Stimulated activated CD8-positive, alpha-beta memory T cell treated with anti-CD3 and anti-CD28 coated beads, Interleukin-15, amount 100 ng/mL, for 24 hours (primary cell): ENCODE measurements around the gene TFR2.

Experiments
- DNase-seq: peaks from one replicate; pipeline ENCODE4 v3.0.0-alpha.2; 2020; ENCODE audit warnings: low read depth

TFR2 gene

DNA sequence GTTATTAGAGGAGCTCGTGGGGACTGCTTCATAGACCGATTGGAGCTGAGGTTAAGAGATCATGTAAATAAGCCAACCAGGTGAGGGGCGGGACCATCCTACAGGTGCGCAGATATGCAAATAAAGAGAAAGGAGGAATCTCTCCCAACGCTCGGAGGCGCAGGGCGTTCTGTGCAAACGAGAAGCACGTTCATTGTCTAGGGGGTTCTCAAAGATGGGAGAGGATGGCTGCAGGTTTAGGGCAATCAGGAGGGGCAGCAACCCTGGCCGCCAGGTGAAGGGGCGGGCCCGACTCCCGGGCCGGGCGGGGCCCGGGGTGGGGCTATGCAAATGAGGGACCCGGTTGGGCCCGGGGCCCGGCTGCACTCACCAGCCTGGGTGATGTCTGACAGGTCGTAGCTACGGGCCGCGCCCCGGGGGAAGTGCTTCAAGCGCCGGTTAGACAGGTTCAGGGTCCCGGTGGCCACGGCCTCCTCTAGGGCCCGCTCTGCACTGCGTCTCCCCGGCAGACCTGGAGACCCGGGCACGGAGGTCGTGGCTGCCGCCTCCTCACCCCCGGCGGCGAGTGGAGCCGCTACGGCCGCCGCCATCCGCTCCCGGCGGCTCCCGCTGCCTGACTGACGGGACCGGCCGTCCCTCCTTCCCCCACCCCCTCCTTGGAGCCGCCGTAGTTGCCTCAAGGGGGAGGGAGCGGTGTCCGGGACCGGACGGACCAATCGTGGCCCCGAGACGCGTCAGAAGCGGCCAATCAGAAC is 55.7 kb downstream of the TFR2 start, which contains the start of gene LRCH4:
Gene LRCH4, minus strand, starts transcription at position 619 of the 755 bp plus-strand sequence. Its CDS starts 29 bp downstream, at position 590.
- peak; percentile 36 for DNase-seq

DNA sequence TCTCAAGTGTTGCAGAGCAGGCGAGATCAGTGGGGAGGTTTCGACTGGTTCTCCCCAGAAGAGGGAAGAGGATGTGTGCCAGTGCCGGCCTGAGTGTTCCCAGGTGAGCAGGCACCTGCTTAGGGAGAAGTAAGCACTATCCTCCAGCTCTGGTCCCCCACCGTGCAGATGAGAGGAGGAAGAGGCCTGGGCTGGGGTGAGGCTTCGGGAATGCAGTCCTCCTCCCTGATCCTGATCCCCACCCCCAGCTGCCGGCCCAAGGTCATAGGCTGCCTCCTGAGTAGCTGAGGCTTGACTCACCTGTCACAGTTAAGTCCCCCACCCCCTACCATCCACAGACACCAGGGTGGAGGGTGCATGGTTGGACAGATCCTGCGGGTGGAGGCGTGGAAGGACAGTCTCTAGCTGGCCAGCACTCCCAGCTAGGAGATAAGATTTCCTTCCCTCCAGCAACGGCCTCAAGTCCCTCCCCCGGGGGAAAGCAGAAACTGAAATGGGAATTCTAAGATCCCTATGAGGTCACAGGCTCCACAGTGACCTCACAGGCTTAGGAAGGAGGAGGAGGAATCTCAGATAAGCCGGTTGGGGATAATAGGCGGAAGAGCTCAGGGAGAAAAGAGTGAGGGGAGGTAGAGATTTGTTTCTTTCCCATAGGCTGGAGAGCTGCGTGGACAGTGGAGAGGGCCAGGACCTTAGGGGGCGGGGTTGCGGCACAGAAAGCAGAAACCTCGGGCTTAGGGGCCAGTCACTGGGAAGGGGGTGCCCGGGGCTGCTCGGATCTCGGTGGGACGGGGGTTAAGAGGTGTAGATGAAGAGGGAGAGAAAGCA is 56.5 kb downstream of the TFR2 start:
- DNase-seq = no peak

DNA sequence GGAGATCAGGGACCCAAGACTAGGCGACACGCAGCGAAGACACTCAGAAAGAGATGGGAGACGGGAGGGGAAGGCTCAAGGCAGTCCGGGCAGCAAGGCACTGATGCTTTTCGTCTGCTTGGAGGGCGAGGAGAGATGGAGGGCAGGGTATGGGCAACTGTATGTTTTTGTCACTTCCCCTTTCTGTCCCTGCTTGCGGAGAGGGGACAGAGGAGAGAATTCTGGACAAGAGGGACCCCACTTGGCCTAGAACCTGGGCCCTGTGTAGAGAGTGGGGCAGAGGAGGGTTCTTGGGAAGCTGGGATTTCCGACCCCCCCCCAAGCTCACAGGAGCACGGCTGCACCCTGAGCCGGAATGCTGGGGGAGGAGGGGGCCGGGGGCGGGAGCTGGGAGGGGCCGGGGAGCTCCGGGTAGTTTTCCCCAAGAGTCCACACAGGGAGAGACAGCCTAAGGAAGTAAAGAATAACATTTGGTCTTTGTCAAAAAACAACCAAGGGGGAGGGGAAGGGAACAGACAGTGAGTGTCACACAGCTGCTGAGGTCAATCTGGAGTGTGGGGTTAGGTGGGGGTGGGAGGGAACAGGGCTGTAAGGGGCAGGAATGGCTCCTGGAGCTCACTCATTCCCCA is 57.2 kb downstream of the TFR2 start:
- DNase-seq = no peak

DNA sequence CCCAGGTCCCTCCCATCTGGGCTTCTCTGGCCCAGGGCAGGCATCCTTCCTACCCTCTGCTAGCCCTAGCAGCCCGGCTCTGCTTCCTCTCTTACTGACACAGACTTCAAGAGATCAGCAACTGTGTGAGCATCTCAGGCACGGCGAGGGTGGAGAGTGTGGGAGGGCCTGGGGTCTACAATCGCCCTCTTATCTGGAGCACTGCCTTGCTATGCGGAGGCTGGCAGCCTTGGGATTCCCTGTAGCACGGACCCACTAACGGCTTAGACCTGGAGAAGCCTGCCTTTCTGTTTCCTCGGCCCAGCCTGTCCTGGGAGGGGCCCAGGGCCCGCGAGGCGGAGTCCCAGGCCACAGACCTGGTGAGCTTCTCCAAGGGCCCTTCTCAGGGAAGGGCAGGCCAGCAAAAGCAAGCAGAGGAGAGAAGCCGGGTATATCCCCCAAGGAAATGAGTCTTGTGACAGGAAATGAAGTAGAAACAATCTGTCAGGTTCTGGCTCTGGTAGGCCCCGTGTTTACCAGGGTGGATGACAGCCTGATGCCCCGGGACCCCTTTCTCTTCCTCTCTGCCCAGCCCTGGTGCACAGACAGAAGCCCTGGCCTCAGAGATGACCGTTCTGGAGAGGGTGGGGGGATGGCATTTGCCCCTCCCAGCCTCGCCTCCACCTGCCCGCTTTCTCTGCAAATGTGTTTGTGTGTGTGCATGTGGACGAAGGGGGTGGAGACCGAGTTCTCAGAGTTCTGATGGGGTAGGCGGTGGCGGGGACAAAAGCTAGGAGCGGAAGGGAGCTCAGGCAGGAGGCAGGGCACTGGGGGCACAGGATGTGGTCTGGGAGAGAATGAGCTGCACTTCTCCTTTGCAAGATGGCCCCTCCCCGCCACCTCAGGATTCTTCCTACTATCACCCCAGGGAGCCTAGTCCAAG is 58.0 kb downstream of the TFR2 start:
- DNase-seq = no peak

DNA sequence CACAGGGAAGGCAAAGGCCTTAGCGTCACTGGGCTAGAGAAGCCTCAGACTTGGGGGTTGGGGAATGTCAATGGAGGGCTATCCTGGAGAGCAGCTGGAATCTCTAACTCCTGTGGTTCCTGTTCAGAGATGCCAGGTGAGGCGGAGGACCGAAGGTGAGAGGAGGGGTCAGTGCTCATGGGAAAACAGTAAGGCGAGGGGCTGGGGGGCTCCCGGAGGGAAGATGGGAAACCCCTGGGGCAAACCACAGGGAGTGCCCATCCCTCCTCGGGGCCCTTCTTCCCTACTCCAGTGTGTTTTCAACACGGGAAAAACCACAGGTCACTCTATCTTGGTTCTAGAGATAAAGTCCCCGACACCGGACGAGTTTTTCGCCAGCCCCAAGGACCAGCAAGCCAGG is 58.7 kb downstream of the TFR2 start:
- DNase-seq = no peak

DNA sequence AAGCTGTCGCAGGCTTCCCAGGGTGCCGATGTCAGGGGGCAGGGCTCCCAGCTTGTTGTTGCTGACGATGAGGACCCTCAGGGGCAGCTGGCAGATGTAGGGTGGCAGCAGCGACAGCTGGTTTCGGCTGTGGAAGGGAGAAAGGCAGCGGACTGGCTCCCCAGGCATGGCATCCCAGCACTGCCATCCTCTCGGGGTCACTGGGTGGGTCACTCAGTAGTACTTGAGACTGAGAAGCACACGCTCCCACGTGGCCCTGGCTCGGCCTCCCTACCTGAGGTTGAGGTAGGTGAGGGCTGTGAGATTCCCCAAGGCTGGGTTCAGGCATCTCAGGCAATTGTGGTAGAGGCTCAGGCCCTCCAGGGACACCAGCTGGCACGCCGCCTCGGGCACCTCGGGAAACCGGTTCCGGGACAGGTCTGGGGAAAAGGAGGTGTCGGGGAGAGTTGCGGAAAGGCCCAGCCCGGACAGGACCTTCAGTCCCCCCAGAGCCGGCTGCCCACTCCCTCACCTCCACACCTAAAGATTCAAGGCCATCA is 59.2 kb downstream of the TFR2 start:
- DNase-seq = no peak

DNA sequence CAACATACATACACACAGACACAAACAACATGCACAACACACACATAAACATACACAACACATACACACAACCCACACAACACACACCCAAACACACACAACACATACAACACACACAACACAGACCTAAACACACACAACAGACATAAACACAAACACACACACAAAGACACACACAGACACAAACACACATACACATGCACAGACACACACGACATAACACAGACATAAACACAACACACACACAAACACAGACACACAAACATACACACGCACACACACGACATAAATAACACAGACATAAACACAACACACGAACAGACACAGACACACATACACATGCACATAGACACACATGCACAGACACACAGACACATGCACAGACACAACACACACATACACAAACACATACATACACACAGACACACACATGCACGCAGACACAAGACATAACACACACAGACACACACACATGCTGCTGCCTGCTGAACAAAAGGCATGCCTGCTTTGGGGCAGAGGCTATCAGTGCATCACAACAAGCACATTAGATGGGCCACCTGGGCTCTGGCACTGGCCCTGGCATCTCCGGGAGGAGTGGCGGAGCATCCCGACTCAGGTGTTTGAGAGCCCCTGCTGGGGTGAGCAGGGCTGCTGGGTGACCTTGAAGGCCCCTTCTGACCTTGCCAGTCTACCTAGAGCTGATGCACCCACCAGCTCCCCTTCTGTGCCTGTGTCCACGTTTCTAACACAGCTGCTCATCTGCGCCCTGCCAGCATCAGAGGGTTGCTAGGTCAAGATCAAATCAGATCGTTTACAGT is 60.7 kb downstream of the TFR2 start:
- DNase-seq = no peak

DNA sequence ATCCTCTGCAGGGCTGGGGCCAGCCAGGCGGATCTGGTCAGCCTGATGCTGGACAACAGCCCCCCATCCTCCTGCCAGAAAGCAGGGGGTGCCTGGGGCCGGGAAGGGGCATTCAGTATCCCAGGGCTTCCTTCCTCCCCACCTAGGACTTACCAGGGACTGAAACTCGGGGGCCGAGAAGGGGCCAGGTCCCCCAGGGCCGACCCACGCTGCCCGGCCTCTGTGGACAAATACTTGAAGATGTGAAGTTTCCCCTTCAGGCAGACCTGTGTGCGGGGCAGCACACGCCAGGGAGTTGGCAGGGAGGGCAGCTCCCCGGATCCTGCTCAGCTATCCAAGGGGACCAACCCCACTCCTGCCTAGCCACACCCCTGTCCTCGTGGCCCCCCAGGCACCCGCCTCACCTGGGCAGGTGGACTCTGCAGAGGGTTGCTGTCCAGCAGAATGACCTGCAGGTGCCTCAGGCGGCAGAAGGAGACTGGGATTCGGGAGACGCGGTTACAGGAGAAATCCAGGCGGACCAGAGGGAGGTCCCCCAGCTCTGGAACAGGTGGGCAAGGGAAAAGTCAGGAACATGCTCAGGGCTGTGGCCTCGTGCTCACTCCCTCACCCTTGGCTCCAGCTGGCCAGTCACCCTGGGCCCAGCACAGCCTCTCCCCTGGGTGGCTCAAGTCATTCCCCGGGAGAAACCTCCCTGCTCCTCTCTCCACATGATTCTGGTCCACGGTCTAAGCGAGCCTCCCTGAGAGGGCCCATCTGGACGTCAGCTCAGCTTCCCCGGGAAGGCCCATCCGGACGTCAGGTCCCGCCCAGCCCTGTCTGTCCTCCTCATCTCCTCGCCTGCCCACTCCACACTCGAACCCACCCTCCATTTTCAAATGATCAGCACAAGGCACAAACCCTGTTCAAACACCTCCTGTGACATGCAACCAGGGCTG is 62.8 kb downstream of the TFR2 start:
- DNase-seq = no peak

DNA sequence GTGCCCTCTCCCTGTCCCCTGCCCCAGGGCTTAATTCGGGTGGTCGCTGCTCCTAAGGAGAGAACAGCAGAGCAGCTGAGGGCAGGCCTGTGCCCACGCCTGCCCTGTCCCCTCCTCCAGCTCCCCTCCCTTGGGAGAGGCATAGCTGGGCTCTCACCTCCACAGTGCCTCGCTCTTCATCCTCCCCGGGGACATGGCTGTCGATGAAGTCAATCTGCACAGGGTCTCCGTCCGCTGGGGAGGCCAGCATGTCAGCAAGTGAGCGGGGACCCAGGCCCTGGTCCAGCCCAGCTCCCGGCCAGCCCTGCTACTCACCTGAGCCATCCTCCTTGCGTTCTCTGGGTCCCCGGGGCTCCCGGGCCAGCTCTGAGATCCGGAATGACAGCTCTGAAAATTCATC is 63.8 kb downstream of the TFR2 start:
- DNase-seq = no peak

DNA sequence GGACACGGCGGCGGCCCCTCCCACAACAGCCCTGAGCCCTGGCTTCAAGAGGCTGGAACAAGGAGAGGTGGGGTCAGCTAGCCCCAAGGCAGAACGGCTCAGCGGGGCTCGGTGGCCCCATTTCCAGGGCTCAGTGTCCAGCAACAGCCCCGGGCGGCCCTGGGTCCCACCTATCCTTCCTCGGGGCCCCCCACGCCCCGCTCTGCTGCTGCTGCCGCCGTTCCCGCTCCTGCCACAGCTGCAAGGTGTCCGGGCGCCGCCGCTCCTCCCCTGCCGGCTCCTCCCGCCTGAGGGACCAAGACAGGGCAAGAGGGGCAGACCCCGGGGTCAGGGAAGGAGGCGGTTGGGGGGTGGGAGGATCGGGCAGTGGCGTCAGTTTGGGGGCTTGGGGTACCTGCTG is 64.2 kb downstream of the TFR2 start:
- no peak for DNase-seq

DNA sequence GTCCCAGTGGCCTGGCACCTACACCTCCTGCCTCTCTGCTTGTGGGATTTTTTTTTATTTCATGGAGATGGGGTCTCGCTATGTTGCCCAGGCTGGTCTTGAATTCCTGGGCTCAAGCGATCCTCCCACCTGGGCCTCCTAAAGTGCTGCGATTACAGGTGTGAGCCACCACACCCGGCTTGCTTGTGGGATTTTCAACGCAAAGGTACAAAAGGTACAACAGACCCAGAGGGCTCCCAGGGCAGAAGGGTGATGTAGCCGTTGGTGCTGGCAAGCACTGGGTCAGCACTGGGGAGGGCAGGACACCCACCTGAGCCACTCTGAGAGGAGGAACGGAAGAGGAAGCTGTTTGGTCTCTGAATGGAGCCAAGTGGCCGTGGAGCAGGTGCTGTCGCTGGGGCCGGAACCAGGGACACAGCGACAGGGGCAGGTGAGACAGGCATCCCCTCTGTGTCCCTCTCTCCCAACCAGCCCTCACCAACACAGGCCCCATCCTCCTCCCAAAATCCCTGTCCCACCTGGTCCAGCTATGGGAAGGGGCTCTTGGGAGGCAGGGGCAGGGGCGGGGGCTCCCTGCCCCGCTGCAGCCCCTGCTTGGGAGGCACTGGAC is 64.9 kb downstream of the TFR2 start:
- DNase-seq = no peak

DNA sequence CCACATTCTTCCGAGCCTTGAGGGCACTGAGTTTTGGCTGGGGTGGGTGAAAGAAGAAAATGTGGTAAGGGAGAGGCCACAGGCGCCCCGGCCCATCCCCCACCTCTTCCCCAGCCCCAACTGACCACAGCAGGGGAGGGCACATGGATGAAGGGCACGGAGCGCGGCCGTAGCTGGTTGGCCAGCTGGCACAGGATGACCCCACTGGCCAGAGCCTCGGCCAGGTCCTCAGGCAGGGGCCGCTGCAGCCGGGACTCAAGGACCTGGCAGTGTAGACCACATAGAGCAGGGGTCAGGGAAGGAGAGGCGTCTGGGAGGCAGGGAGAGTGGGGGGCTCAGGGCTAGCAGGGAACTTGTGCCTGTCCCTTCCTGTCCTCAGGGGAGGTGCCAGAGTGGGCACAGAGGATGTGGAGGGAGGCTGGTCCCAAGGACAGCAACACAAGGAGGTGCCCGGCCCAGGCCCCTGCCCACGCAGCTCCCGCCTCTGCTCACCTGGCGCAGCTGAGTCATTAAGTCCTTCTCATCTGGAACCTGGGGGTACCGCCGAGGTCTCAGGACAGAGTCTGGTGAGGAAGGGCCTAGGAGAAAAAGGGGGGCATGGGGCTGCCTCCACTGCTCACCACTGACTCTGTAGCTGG is 65.5 kb downstream of the TFR2 start:
- DNase-seq = no peak

DNA sequence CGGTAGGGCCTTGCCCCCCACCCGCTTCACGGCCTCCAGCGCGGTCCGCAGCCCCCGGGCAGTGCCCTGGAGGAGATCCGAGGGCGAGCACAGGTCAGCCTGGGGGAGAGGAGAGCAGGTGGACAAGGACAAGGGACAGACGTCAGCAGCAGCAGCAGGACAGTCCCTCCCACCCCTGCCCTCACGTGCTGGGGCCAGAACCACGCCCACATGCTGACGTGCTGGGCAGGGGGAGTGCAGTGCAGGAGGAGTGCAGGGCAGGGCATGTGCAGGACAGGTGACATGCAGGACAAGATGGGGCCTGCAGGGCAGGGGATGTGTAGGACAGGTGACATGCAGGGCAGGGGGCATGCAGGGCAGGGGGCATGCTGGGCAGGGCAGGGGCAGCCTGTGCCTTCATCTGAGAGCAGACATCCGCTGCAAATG is 66.1 kb downstream of the TFR2 start:
- DNase-seq = no peak

DNA sequence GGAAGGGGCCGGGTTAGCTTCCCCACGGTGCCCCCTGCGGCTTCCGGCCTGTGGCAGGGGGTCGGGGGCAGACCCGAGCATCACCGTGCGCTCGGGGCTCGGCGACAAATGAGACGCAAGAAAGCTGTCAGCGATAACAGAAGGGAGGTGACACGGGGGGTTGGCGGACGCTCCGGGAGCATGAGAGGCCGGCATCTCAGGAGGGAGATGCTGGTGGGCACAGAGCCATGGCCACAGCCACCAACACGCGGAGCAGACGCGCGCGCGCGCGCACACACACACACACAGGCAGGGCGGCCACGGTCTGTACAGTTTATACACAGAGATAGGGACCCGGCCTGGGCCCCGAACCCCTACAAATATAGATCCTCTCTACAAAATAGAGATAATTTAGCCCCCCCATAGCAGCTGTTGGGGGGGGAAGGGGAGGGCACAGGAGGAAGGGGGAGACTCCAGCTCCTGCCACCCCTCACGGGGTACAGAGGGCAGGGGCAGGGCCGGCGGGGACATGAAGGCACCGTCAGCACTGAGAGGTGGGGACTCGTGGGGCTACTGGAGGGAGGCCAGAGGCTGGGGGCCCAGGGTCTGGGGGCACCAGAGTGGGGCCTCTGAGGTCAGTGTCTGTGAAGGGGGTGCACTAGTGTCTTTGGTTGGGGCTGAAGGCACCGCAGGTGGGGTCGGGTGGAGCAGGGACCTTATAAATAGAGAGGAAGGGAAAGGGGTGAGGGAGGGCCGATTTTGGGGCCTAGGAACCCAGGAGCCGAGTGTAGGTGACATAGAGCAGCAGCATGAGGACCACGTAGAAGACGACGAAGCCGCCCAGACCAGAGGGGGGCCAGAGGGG is 66.8 kb downstream of the TFR2 start:
- DNase-seq = no peak

DNA sequence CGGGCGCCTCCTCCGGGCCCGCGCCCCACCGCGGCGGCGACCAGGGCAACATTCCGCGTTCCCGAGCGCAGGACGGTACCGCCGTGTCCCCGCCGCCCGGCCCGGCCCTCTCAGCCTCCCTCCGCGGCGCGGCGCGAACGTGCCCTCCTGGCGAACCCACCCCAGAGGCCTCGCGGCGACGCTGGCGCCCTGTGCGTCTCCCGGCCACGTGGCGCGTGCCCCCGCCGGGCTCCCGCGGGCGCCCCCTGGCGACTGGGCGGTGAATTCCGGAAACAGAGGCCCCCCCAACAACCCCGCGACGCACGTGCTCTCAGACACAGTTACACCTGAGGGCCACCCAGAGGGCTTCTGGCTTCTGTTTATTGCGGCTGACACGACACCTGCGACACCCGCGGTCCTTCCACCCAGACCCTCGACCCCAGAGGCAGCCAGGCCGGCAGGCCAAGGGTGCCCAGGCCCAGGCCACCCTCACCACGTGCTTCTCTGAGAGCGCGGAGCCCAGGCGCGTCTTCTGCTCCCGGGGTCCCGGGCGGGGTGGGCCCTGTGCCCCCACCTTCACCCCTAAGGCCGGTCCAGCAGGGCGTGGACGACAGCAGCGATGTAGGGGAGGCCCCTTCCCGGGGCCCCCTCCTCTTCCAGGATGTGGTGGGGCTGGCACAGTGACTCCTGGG is 67.5 kb downstream of the TFR2 start, which contains the start of gene SAP25:
Gene SAP25, minus strand, starts transcription at position 210 of the 671 bp plus-strand sequence. Its CDS starts 158 bp downstream, at position 52.
- no peak for DNase-seq

DNA sequence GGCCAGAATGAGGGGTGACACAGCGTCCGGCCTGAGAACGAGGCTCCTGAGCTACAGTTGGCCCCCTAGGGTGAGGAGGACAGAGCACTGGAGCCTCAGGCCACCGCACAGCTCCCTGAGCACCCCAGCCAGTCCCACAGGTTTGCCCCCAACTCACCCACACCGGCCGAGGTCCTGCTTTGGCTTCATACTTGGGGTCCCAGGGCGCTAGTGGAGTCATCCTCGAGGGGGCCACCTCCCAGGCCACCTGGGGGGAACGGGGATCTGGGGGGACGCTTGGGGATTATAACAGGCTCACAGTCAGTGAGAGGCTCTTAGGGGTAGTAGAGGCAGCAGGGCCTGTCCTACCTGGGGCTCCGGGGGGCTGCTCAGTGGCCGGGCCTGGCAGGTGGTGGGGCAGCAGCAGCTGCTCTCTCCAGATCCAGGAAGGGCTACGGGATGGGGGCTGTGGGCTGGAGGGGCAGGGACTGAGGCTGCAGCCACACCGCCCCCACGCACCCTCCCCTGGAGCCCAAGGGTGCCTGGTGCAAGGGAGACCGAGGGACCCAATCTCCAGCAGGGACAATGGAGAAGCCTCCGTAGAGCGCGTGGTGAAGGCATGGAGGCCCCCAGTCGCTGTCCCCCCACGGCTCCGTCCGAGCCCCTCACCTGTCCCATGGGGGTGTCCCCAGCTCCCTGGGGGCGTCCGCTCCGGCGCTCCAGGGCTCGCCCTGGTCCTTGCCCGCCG is 68.2 kb downstream of the TFR2 start:
- DNase-seq = no peak
